Panc1 (cell line): ENCODE measurements around the gene SCAMP1. TPM values are rescaled to one million over a fixed set of nuclear protein-coding genes. Genes with fewer than 3 reads are reported as not detected.
A peak's percentile ranks its signal among the peaks of the same experiment; 100 is the strongest.

Source experiments
- ATAC-seq: fragments of 200-7000 bp; cut with Tn5 transposase; 2 replicates; pipeline ENCODE4 v1.9.1; 2020; ENCODE audit warnings: mild to moderate bottlenecking, moderate library complexity
- BruUV-seq: library from RNA; stranded (reverse); fragments of 400-500 nt; replicated peaks from 2 replicates; lab custom pipeline; 2021; lab: Mats Ljungman, UMichigan
- CTCF ChIA-PET: fragments of 300-600 bp; sonication (Branson Sonifier 250); formaldehyde crosslinking; loops from one replicate; lab custom pipeline; 2022; ENCODE audit warnings: antibody characterized with exemption; lab: Charles Lee
- POLR2A ChIA-PET: fragments of 300-600 bp; sonication (Branson Sonifier 250); formaldehyde crosslinking; loops from one replicate; lab custom pipeline; 2022; ENCODE audit warnings: antibody characterized with exemption; lab: Charles Lee
- DNase-seq: peaks from one replicate; pipeline ENCODE4 v3.0.0-alpha.2; 2010; ENCODE audit warnings: low read depth, low spot score
- H3K27ac ChIP-seq: 2 replicates; pipeline ENCODE4 v1.5.1; 2011; ENCODE audit warnings: mild to moderate bottlenecking, low read length, inconsistent platforms
- H3K27me3 ChIP-seq: fragments of 200-500 bp; sonication (Bioruptor generic); 2 replicates; pipeline ENCODE4 v1.6.0; 2014; ENCODE audit warnings: low read length, inconsistent platforms; ENCODE audit not compliant: control insufficient read depth, insufficient read depth
- H3K36me3 ChIP-seq: fragments of 200-500 bp; sonication (Bioruptor generic); 2 replicates; pipeline ENCODE4 v1.5.1; 2014; ENCODE audit warnings: inconsistent platforms, mild to moderate bottlenecking, low read length, moderate library complexity; ENCODE audit not compliant: control insufficient read depth, insufficient read depth
- H3K4me1 ChIP-seq: 2 replicates; pipeline ENCODE4 v1.5.1; 2011; ENCODE audit warnings: inconsistent platforms, mild to moderate bottlenecking, low read length, moderate library complexity; ENCODE audit not compliant: control insufficient read depth, insufficient read depth
- H3K4me3 ChIP-seq, 2 experiments: 2 replicates each; pipeline ENCODE4 v1.5.1; 2011 to 2012; ENCODE audit warnings: low read depth in 2 of 2, low read length in 2 of 2, mild to moderate bottlenecking in 2 of 2, inconsistent platforms in 1 of 2, moderate library complexity in 1 of 2
- H3K9me3 ChIP-seq: fragments of 200-500 bp; sonication (Bioruptor generic); 2 replicates; pipeline ENCODE4 v1.5.1; 2014; ENCODE audit warnings: low read depth, mild to moderate bottlenecking, inconsistent platforms, low read length, moderate library complexity; ENCODE audit not compliant: control insufficient read depth, insufficient read depth
- POLR2AphosphoS5 ChIP-seq: IDR thresholded peaks from 2 replicates; pipeline ENCODE4 v1.6.1; 2012; ENCODE audit warnings: mild to moderate bottlenecking, low read depth, low read length, moderate library complexity
- SIN3A ChIP-seq: IDR thresholded peaks from 2 replicates; pipeline ENCODE4 v1.6.1; 2012; ENCODE audit warnings: low read depth, mild to moderate bottlenecking, low read length, moderate library complexity, borderline replicate concordance; ENCODE audit not compliant: insufficient read depth
- TCF7L2 ChIP-seq: IDR thresholded peaks from 2 replicates; pipeline ENCODE4 v1.6.1; 2011; ENCODE audit warnings: mild to moderate bottlenecking, low read depth, low read length, inconsistent platforms
- in situ Hi-C: cut with HindIII; loops from 2 replicates; pipeline ENCODE4 v1.10.0; 2016; ENCODE audit warnings: low sequenced_read_pairs, low pct_unique_long_range_greater_than_20kb
- intact Hi-C: fragments of 100-400 bp; cut with micrococcal nuclease; formaldehyde crosslinking; loops from one replicate; pipeline ENCODE4 v1.10.0; 2022; ENCODE audit not compliant: unreplicated experiment
- total RNA-seq: library from RNA; stranded (reverse); gene quantifications from one replicate; pipeline ENCODE4 v1.2.1, GENCODE V29; 2021; ENCODE audit not compliant: unreplicated experiment
- TF ChIP-seq, protein P1 (sequence below), 2 experiments: IDR thresholded peaks; 2 replicates each; pipeline ENCODE4 v1.6.1; 2011 to 2012; ENCODE audit warnings: low read depth in 2 of 2, control low read depth in 1 of 2, low read length in 1 of 2, mild to moderate bottlenecking in 1 of 2, moderate library complexity in 1 of 2; ENCODE audit not compliant: insufficient read depth in 1 of 2
- TF ChIP-seq, protein P2 (sequence below): fragments of 450-650 bp; IDR thresholded peaks from 2 replicates; pipeline ENCODE4 v1.5.1; 2017; ENCODE audit warnings: mild to moderate bottlenecking

SCAMP1 gene
- total RNA-seq, 1 experiment from 2014 or later: 51.3 TPM

DNA sequence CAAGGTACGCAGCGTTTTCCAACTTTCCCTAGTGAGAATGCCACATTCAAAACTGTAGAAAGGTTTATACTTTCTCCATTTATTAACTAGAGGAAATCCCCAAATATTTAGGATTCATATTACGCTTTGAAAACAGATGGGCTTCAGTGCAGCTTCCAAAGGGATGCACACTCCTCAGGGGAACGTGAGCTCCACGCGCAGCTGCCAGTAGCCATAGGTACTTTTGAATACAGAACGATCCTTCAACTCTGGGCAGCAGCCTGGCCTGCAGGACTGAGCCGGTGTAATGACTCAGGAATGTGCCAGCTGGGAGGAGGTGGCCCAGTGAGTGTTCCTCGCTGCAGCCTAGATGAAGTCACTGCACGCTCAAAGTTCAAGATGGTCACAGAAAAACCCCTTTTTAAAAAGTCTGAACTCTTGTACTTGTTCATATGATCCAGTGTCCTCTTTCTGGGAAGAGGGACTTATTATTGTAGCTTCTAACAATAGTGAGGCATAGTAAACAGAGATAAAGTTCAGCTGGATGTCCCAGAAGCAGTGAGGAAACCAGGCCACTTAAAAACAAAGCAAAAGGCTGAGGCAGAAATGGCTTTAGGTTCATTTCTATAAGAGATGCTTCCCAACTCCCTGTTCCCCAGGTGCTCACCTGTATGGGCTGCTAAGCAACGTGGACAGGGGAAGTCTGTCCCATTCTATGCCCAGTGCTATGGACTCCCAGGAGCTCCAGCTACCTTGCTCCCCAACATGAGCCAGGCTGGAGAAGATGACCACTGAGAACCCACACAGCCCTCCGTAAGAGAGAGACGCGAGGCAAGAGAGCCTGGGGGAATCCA, 158.2 kb downstream of the SCAMP1 start:
- intact Hi-C loops (no loop called here), in situ Hi-C loops (no loop called here)
- ChIA-PET POLR2A (no interaction called here), CTCF (no interaction called here)
- ATAC-seq (peak; percentile 96), DNase-seq (no peak)
- no peaks in the 10 kb centered on the region for H3K9me3 ChIP-seq
- H3K27ac ChIP-seq: peak overlapping the region; percentile 25; the same call in 1 of the 2 replicates
- no peaks in the 10 kb centered on the region for H3K36me3 ChIP-seq
- BruUV-seq: no TSS peak
- H3K4me3 ChIP-seq: no peak overlapping the region
- no peaks in the 10 kb centered on the region for H3K27me3 ChIP-seq
- H3K4me1 ChIP-seq: 0 out of 2 replicates have a peak, but pooled peaks cover 4% of the 10 kb centered on the region
- no peak for TF ChIP-seq POLR2AphosphoS5
- TF ChIP-seq, protein P1, sequence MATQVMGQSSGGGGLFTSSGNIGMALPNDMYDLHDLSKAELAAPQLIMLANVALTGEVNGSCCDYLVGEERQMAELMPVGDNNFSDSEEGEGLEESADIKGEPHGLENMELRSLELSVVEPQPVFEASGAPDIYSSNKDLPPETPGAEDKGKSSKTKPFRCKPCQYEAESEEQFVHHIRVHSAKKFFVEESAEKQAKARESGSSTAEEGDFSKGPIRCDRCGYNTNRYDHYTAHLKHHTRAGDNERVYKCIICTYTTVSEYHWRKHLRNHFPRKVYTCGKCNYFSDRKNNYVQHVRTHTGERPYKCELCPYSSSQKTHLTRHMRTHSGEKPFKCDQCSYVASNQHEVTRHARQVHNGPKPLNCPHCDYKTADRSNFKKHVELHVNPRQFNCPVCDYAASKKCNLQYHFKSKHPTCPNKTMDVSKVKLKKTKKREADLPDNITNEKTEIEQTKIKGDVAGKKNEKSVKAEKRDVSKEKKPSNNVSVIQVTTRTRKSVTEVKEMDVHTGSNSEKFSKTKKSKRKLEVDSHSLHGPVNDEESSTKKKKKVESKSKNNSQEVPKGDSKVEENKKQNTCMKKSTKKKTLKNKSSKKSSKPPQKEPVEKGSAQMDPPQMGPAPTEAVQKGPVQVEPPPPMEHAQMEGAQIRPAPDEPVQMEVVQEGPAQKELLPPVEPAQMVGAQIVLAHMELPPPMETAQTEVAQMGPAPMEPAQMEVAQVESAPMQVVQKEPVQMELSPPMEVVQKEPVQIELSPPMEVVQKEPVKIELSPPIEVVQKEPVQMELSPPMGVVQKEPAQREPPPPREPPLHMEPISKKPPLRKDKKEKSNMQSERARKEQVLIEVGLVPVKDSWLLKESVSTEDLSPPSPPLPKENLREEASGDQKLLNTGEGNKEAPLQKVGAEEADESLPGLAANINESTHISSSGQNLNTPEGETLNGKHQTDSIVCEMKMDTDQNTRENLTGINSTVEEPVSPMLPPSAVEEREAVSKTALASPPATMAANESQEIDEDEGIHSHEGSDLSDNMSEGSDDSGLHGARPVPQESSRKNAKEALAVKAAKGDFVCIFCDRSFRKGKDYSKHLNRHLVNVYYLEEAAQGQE (IDR thresholded peaks at IDR 0.05; ENCODE audit: insufficient read depth in 1 of 2, low read depth in 2 of 2, low read length in 1 of 2): no peak
- TF ChIP-seq SIN3A: no peak
- TF ChIP-seq, protein P2, sequence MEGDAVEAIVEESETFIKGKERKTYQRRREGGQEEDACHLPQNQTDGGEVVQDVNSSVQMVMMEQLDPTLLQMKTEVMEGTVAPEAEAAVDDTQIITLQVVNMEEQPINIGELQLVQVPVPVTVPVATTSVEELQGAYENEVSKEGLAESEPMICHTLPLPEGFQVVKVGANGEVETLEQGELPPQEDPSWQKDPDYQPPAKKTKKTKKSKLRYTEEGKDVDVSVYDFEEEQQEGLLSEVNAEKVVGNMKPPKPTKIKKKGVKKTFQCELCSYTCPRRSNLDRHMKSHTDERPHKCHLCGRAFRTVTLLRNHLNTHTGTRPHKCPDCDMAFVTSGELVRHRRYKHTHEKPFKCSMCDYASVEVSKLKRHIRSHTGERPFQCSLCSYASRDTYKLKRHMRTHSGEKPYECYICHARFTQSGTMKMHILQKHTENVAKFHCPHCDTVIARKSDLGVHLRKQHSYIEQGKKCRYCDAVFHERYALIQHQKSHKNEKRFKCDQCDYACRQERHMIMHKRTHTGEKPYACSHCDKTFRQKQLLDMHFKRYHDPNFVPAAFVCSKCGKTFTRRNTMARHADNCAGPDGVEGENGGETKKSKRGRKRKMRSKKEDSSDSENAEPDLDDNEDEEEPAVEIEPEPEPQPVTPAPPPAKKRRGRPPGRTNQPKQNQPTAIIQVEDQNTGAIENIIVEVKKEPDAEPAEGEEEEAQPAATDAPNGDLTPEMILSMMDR: no peak
- no peak for TF ChIP-seq TCF7L2

DNA sequence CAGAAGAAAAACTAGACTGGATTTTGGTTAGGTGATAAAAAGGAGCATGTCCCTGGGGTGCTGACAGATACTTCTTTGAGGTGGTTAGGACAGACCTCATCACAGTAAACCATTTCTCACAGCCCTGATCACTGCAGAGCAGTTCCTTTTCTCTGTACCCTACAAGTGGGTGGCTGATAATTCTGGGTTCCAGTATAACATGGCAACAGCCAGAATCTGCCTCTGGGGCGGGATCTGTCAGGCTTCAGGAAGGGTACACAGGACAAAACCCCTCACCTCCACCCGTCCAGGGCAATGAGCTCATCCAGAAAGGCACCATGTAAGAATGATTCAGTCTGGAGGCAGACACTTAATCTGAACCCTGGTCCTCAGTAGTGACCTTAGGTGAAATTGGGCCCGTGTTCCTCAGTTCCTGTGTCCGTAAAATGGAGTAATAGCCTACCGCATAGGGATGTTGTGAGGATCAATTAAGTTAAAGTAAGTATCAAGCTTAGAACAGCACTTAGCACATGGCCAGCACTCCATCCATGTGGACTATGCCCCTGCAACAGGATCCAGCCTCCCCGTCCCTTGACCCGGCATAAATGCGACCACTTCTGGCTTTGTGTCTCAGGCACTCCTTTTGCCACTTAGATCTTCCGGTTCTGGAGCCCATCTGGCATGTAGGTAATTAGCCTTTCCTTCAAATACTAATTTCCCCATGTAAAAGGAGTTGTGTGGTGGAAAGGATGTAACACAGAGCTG, 159.0 kb downstream of the SCAMP1 start:
- Histone ChIP-seq H3K36me3 (no peaks in the 10 kb centered on the region), H3K4me3 (no peak overlapping the region), H3K27ac (no peak overlapping the region; the same call in 1 of the 2 replicates), H3K27me3 (no peaks in the 10 kb centered on the region), H3K4me1 (0 out of 2 replicates have a peak, but pooled peaks cover 4% of the 10 kb centered on the region), H3K9me3 (no peaks in the 10 kb centered on the region)
- no TSS peak for BruUV-seq
- in situ Hi-C loops (no loop called here), intact Hi-C loops (no loop called here)
- DNase-seq (no peak), ATAC-seq (0 out of 2 replicates have a peak, but pooled peaks have one; percentile 47)
- ChIA-PET CTCF (no interaction called here), POLR2A (no interaction called here)
- TF ChIP-seq SIN3A: no peak
- TF ChIP-seq TCF7L2: no peak
- TF ChIP-seq POLR2AphosphoS5: no peak
- TF ChIP-seq, protein P2: no peak
- TF ChIP-seq, protein P1 (IDR thresholded peaks at IDR 0.05; ENCODE audit: insufficient read depth in 1 of 2, low read depth in 2 of 2, low read length in 1 of 2): no peak
